Stimulated activated CD8-positive, alpha-beta memory T cell treated with anti-CD3 and anti-CD28 coated beads, Interleukin-15, amount 100 ng/mL, for 24 hours (primary cell): ENCODE data around the gene DHX57.
"Not testable (repeated sequence)": the region's sequence is repeated elsewhere in the genome, so short reads cannot be mapped to it uniquely, and the experiment has no call there.

Experiments
- DNase-seq: peaks from one replicate; pipeline ENCODE4 v3.0.0-alpha.2; 2020; ENCODE audit warnings: low read depth

Gene DHX57

DNA sequence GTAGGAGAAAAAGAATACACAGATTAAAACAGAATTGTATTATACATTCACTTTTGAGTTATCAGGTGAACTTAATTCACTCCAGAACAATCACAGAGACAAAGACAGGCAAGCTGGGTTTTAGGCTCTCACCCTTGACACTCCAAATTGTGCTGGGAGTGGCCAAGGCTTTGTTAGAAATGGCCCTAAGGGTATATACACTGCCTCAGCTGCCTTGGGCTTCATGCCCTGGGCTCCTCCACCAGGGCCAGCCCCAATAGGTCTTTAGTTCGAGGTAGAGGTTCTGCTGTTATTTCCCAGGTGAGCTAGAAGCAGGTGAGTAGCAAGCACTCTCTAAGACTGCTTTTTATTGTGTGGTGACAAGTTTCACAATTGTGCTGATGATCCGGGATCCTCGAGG is 77.8 kb downstream of the DHX57 start:
- no peak for DNase-seq

DNA sequence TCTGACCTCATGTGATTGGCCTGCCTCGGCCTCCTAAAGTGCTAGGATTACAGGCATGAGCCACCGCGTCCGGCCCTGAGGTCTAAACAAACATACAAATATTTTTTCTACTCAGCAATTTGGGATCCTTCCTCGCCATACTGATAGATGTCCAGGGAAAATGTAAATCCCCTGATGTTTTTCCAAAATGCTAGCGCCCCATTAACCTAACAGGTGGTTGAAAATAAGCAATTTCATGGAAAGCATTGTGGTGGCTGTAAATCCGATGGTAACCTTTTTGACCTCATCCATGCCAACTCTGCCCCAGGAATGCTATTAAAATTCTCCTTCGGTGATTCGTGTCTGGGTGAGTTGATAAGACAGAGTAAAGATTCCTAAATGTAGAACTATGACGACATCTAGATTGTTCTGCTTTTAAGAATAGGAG is 78.5 kb downstream of the DHX57 start:
- DNase-seq = no peak

DNA sequence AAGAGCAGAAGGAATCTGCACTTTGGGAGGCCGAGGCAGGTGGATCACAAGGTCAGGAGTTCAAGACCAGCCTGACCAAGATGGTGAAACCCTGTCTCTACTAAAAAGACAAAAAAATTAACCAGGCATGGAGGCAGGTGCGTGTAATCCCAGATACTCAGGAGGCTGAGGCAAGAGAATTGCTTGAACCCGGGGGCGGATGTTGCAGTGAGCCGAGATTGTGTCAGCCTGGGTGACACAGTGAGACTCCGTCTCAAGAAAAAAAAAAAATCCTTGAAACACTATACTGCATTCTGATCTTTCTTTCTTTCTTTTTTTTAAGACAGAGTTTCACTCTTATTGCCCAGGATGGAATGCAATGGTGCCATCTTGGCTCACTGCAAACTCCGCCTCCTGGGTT is 80.7 kb downstream of the DHX57 start:
- not testable (repeated sequence) for DNase-seq

DNA sequence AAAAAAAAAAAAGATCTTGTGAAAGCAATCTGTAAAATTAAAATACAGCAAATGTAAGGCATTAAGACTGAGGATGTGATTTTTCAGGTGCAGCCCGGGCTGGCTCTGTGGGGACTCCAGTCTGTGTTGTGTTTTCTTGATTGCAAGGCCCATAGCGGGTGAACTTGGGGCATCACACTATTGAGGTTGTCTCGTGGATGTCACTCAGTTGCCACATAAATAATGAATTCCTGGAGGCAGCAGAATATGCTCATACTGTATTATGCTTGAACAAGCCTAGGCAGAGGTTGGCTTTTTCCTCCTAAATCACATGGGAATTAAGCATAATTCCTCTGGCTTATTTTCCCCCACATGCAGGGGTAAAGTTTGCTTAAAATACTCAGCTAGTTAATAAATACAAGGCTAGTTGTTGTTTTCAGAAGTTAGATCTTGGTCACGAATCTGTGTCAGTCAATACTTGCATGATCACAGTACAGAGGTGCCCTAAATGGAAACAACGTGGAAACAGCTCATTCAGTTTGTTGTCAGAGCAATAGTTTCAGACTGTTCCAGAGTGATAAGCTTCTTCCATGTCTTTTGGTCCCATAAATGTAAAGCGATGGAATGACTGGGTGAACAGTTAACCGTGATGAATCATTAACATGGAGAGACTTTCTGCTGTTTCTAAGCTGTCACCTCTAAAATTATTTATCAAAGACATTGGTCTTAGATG is 81.3 kb downstream of the DHX57 start:
- no peak for DNase-seq

DNA sequence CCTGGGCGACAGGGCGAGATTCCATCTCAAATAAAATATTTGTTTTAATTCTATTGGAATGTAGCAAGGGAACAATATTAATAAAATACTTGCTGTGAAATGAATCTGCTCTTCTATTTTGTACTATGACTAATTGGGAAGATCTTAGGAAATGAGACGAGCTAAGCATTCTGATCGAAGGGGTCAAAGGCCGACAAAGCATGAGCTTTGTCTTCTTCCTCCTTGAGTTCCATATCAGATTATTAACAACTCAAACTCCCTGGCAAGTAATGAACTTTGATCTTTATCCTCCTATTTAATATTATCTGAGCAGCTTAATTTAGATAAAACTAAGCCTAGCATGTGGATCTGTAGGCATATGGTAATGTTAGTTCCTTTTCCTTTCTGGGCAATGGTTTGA is 82.2 kb downstream of the DHX57 start:
- DNase-seq = no peak

DNA sequence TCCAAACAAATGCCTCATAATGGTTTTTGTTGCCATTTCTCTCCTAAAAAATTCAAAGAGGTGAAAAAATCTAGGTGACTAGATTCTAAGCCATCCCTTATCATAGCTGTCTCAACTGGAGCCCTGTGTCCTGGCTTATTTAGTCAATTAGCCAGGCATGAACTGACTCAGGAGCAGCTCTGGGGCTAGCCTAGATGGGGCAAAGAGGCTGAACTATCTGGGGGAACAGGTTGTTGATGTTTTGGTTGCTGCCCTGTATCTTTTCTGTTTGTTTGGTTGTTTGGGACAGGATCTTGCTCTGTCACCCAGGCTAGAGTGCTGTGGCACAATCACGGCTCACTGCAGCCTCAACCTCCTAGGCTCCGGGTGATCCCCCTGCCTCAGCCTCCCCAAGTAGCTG is 83.0 kb downstream of the DHX57 start:
- DNase-seq = no peak

DNA sequence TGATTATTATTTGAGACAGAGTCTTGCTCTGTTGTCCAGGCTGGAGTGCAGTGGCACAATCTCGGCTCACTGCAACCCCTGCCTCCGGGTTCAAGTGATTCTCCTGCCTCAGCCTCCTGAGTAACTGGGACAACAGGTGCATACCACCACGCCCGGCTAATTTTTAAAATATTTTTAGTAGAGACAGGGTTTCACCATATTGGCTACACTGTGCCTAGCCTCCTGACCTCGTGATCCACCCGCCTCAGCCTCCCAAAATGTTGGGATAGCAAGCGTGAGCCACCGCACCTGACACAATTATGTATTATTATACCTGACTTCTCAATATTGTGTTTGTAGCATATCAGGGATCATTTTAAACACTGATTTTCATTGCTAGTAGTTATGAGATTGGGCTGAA is 83.4 kb downstream of the DHX57 start:
- not testable (repeated sequence) for DNase-seq

DNA sequence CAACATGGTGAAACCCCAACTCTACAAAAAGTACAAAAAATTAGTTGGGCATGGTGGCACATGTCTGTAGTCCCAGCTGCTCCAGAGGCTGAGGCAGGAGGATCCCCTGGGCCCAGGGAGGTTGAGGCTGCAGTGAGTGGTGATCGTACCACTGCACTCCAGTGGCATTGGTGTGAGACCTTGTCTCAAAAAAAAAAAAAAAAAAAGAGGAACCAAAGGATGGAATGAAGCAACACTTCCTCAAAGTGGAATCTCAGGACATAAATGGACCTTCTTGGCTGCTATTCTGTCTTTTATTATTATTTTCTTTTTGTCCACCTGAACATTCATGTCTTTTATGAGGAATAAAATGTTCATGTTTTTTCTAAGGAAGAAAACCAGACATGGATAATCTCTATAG is 84.0 kb downstream of the DHX57 start:
- DNase-seq = no peak

DNA sequence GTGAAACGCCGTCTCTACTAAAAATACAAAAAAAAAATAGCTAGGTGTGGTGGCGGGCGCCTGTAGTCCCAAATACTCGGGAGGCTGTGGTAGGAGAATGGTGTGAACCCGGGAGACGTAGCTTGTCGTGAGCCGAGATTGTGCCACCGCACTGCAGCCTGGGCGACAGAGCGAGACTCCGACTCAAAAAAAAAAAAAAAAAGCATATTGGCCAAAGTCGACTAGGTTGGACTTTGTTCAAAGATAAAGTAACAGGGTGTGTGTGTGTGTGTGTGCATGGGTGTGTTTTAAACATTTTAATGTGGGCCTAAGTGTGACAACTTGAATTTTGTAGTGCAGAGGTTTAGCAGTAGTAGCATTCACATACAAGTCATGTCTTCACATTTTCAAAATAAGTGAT is 86.0 kb downstream of the DHX57 start:
- no peak for DNase-seq

DNA sequence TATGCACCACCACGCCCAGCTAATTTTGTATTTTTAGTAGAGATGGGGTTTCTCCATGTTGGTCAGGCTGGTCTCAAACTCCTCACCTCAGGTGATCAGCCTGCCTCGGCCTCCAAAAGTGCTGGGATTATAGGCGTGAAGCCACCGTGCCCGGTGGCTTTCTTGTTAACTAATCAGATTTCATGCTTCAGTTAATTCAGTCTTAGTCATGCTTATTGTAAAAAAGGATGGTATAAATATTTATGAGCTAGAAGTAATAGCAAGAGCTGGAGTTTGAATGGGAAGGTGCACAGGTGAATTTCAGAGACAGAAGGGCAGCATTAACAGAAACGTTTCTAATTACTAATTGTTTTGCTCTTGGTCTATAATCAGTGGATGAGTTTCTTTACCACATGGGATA is 87.4 kb downstream of the DHX57 start:
- DNase-seq = no peak

DNA sequence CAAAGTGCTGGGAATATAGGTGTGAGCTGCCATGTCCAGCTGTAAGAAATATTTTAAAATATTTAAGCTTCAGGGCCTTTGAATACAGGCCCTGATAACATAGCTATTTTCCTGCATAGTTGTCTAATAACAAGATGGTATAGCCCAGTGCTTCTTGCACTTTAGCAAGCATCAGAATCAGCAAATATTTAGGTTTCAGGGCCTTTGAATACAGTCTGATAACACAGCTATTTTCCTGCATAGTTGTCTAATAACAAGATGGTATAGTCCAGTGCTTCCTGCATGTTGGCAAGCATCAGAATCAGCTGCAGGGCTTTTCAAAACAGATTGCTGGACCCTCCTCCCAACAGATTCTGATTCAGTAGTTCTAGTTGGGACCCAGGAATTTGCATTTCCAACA is 92.1 kb downstream of the DHX57 start:
- no peak for DNase-seq

DNA sequence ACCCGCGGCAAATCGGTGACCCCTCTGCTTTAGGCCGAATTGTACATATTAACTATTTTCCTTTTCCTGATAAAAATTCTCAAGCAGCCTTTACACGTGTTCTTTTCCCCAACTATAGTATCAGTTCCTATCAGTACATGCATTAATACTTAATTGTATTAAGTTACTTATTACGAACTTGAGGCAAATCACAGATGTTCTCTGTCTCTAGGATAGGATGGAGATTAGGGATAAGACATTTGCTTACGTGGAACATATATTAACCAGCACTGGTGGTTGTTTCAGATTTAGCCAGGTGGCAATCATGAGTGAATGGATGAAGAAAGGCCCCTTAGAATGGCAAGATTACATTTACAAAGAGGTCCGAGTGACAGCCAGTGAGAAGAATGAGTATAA is 97.0 kb downstream of the DHX57 start:
- DNase-seq = no peak

DNA sequence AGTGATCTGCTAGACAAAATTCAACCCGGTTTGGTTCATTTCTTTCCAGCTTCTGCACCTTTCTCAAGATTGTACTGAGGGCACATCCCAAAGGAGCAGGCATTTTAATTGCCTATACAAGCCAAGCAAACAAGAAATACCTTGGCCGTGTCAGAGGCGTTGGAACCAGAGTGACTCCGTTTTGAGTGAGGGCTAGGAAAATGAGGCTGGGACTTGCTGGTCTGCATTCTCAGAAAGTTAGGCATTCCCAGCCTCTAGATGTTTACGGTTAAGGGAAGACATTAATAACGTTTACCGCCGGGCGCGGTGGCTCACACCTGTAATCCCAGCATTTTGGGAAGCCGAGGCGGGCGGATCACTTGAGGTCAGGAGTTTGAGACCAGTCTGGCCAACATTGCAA is 99.2 kb downstream of the DHX57 start:
- no peak for DNase-seq

DNA sequence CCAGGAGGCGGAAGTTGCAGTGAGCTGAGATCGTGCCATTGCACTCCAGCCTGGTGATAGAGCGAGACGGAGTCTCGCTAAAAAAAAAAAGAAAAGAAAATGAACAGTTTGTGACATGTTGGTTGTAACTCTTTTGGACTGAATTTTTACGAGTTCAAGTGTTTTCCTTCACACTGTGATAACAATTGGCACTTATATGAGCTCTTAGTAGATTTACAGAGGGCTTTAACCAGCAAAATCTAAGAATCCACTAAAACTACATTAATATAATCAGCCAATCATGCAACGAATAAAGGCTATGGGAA is 99.9 kb downstream of the DHX57 start:
- no peak for DNase-seq

DNA sequence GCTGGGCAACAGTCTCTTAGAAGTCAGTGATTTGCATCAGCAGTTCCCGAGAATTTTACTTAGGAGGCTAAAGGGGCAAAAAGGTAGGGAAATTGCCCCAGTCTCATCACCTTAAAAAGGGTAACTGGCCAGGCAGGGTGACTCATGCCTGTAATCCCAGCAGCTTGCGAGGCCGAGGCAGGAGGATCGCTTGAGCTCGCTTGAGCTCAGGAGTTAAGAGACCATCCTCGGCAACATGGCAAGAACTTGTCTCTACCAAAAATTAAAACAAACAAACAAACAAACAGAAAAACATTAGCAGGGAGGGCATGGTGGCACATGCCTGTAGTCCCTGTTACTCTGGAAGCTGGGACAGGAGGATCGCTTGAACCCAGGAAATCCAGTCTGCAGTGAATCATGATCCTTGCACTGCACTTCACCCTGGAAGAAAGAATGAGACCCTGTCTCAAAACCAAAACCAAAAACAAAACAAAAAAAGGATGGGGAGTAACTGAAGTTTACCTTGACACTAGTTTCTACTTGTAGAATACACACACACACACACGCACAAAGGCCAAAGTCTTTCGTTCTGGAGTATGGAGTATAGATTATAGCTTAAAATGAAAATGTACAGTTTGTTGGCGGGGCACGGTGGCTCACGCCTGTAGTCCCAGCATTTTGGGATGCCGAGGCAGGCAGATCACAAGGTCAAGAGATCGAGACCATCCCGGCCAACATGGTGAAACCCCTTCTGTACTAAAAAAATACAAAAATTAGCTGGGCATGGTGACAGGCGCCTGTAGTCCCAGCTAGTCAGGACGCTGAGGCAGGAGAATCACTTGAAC is 100.4 kb downstream of the DHX57 start:
- no peak for DNase-seq

DNA sequence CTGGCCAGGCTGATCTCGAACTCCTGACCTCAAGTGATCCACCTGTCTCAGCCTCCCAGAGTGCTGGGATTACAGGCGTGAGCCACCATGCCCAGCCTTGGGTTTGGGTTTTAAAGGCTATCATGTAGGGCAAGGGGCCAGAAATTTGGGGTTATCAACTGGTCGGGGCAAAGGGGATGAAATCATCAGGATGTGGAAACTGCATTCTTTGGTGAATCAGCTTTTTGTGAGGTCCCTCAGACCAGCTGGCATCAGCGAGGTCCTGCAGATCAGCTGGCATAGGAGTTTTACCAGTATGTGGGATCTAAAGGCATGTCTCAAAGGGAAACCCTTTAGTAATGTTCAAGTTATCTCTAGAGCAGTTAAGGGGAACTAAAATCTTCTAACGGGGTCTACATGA is 104.1 kb downstream of the DHX57 start:
- no peak for DNase-seq

DNA sequence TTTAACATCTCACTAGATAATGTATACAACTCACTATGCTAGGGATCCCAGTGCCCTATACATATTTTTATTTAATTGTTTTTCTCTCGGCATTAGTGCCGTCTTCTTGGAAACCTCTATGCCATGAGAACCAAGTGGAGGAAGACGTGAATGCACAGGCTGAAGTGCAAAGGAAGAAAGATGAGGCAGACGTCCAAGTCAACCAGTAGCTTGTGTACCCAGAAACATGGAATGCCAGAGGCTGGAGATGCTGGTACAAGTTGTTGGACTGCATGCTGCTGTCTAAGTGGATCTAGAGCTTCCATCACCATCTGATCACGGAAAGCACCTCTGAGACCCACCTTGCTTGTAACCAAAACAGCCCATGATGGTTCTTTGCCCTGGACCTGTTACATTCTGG is 110.2 kb downstream of the DHX57 start:
- no peak for DNase-seq

DNA sequence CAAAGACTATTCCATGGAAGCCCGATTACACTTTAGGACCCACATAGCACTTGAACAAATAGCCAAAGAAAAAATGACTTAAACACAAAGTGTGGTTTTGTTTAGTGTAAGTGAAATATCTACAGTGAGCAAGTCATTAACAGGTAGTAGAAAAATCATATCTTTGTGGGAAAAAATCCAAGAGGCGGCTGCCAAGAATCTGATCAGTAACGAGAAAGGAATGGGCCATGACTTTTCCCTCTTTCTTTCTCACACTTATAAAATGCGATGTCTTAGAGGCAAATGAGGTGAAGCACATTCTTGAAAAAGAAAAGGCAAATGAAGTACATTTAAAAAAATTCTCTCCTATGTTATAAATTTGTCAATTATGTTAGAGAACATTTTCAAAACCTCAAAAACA is 110.6 kb downstream of the DHX57 start:
- no peak for DNase-seq

DNA sequence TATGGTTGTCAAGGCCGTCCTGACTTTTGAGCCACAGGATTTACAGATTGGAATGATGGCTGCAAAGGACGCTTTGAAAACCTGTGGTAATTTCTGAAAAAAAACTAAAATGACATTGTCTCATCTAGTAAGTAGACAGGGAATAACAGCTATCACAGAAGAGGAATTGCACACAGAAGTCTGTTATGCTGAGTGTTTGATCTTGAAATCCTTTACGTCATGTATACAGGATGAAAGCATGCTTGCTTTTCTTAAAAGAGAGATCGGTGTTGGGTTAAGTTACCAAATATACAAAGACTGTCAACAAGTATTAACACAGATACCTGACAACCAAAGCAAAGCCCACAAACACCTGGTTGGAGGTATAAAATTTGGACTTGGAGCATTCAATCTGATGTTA is 112.0 kb downstream of the DHX57 start:
- DNase-seq = no peak

DNA sequence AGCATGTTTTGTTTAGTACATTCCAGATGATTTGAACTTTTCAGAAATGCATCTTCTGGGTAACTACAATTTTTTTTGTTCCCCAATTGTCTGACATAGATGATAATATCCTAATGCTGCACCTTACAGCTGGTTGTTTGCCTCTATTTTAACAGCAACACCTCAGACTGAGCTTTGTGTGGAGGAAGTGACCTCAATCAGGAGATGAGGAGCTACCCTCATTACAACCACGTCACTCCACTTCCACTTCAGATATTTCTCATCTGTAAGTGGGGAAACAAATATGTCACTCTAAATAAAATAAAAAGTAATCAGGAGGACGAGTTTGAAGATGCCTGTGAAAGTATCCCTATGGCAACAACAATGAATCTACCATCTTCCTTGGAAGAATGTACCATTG is 112.5 kb downstream of the DHX57 start:
- DNase-seq = no peak

DNA sequence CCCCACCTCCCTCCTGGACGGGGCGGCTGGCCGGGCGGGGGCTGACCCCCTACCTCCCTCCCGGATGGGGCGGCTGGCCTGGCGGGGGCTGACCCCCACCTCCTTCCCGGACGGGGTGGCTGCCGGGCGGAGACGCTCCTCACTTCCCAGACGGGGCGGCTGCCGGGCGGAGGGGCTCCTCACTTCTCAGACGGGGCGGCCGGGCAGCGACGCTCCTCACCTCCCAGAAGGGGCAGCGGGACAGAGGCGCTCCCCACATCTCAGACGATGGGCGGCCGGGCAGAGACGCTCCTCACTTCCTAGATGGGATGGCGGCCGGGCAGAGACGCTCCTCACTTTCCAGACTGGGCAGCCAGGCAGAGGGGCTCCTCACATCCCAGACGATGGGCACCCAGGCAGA is 119.8 kb downstream of the DHX57 start:
- DNase-seq = not testable (repeated sequence)

DNA sequence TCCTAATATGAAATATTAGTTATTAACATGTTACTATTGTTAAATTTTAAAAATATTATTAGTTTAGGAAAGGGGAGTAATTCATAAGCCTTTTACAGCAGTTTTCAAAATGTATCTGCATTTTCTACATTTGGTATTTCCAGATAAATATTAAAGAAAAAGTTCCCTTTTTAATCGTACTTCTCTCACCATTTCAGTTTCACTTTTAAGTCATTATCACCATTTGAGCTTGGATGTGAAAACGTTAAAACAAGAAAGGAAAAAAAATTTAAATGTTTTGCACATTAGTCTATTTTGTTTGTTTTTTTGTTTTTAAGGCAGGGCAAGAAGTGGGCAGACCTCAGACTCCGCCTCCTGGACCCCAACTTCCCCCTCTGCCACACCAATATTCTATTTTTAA is 121.2 kb downstream of the DHX57 start:
- DNase-seq = no peak

DNA sequence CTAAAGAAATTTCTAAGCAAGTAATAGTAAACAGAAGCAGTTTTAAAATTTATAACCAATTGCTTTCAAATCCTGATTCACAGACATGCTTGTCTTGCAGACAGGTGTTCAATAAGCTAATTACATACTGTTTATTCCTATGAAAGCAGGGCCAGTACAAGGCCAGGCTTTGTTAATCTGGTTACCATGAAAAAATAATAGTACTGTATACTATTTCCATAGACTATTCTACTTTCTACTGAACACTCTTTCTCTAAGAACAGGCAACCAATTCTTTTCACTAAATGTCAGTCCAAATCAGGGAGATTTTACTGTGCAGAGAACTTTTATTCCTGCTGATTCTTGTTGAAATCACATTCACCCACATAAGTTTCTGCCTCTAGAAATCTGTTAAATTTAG is 121.7 kb downstream of the DHX57 start:
- DNase-seq = no peak
